ENCODE data around the gene CAMTA2.
A peak's percentile ranks its signal among the peaks of the same experiment; 100 is the strongest.
"Not testable (repeated sequence)": the region's sequence is repeated elsewhere in the genome, so short reads cannot be mapped to it uniquely, and the experiment has no call there.

The CAMTA2 gene

DNA sequence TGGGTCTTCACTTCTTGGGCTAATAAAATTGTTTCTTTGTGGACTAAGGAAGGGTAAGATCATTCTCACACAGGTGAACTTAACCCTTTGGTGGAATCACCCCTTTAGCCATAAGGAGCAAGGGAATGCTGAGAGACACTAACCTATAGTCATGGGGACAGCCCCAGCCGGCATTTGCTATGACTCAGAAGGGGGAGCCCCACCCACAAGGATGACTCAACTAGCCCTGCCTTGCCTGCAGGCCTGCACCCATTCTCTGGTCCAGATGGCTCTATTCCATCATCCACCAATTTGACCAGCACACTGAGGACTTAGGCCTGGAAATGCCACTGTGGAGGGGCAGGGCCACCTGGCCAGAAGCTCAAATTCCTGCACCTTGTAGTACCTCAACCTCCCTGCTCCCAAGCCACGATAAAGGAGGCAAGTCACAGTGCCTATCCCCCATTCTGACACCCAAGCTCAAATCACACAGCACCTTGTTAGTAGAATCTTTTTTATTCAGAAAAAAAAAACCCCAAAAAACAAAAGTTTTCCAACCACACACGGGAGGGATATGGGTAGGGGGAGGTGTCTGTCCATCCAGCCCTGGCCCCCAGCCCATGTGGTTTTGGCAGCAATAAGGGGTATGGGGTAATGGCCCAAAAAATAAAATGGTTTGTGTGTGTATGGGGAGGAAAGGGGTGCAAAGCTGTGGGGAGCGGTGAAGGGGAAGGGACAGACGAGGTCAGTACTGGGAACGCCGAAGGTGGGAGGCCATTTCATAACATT lies 42.1 kb downstream of the CAMTA2 start:
- peak; percentile 86 for DNase-seq

DNA sequence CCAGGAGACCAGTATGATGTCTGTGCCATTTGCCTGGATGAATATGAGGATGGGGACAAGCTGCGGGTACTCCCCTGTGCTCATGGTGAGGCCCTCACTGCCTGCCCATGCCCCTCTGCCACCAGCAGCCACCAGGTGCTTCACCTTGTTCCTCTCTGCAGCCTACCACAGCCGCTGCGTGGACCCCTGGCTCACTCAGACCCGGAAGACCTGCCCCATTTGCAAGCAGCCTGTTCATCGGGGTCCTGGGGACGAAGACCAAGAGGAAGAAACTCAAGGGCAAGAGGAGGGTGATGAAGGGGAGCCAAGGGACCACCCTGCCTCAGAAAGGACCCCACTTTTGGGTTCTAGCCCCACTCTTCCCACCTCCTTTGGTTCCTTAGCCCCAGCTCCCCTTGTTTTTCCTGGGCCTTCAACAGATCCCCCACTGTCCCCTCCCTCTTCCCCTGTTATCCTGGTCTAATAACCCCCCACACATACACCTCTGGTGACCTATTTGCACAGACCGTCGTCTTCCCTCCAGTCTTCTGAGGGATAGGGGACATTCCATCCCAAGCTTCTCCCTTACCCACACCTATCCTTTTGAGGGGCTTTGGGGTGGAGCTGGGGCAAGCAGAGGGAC lies 42.8 kb downstream of the CAMTA2 start:
- no peak for DNase-seq

DNA sequence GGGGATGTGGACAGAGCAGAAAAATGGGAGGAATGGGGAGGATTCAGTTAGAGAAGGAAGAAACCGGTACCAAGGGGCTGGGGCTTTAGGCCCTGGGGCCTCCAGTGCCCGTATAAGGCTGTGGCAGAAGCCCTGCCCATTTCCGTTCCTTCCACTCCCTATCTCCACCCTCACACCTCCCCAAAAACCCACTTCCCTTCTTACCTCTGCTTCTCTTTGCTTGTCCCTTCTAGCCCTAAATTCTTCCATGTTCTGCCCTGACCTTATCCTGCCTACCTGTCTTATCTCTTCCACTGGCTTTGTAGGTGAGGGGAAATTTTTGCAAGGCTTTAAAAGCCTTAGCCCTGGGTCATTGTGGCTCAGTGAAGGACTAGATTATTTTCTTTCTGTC lies 43.3 kb downstream of the CAMTA2 start:
- DNase-seq, result peak; percentile 21

DNA sequence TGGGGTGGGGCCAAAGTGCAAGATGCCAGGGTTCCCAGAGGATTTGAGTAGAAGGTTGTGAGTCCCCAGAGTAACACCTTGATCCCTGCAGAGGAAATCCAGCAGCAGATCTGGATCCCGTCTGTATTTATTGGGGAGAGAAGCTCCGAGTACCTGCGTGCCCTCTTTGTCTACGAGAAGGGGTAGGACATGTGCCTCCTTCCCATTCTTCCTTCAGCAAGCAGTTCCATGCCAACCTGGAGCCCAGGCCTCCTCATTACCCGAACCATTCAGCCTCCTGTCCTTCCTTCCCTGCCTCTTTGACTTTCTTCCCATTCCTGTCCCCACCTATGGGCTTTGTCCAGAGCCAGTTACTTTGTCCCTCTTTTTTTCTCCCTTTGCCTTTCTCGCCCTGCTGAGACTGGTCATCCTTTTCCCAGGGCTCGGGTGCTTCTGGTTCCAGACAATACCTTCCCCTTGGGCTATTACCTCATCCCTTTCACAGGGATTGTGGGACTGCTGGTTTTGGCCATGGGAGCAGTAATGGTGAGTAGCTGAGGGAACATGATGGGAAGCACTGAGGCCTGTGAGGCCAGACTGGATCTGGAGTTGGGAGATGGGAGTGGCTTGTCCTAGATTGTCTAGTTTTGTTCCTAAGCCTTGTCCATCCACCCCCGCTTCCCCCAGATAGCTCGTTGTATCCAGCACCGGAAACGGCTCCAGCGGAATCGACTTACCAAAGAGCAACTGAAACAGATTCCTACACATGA lies 44.5 kb downstream of the CAMTA2 start:
- no peak for DNase-seq

DNA sequence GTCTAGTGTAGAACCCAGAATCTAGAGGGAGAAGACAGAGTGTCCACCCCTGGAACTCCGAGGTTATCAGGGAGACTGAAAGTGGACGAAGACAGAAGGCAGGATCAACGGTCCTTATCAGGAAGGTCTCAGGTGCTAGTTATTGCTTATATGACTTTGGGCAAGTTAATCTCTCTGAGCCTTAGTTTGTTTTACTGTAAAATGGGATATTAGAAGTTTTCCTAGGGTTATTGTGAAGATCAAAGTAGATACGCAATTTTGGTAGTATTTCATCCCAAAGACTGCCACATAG lies 46.2 kb downstream of the CAMTA2 start:
- DNase-seq, result no peak

DNA sequence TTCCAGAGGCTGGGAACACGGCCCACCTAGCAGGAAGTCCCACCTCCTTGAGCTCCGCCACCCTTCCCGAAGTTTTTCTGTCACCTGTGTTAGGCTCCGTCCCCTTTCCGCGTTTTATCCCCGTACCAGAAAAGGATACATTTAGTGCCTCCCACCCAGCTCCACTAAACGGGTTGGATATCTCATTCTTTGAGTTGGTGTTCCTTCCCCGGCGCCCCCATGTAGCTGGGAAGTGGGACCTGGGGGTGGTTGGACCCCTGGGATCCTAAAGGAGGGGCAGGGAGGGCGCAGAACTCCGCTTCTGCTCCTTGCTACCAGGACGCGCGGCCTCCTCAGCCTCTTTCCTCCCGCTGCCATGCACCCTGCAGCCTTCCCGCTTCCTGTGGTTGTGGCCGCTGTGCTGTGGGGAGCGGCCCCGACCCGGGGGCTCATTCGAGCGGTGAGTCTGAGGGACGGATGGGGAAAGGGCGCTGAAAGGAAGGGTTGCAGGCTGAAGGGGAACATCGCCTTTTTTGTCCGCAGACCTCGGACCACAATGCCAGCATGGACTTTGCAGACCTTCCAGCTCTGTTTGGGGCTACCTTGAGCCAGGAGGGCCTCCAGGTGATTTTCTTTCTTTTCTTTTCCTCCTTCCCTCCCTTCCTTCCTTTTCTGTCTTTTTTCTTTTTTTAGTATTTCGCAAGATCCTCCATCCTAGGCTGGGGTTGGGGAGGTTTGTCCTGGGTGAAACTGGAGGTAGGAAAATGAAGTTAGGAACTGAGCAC lies 46.7 kb downstream of the CAMTA2 start:
- DNase-seq, result peak; percentile 17

DNA sequence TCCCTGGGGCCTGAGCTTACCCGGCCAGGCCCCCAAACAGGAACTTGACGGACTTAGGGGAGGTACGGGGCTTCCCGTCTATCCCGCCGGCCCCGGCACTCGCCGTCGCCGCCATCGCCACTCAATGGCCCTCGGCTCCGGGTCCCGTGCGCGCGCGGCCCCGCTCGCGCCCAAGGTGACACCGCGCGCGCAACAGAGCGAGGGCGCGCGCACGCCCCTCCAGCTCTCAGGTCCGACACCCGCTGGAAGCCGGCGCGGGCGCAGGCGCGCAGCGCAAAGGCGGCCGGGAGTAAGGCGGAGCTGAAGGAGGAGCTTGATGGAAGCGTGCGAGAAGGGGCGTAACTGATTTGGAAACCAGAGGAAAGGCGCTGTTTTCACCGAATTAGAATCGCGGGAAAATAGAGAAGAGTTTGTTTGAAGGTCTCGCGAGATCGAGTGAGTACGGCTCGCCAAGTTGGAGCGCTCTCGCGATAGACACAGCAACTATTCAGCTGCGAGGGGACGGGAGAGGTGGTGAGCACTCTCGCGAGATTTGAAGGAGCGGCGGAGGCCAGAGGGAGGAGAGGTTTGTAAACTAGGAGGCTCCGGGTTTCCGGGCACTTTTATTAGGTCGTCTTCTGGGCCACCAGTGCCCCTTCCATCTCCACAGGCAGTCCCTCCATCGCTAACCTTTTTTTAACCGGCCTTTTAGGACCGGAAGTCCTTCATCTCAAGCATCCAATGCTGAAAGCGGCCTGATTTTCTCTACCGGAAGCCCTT lies 47.5 kb downstream of the CAMTA2 start, which contains the start of the genes RNF167 and SLC25A11:
TSS of gene RNF167 (plus strand) at position 473 of the 759 bp plus-strand sequence. CDS start 642 bp downstream, outside the sequence.
TSS of gene SLC25A11 (minus strand) at position 251 of the 759 bp plus-strand sequence. CDS start at position 115, 136 bp downstream.
- DNase-seq, result peak; percentile 99

DNA sequence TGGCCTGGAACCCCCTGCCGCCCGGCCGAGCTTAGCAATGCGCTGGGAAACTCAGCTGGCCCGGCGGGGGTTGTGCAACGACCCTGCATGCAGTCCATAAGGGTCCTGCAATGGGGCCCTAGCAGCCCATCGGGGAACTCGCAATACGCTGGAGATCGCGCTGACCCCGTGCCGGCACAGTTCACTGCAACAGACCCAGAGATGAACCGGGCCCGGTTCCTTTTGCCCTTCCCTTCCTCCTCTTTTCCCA lies 48.0 kb downstream of the CAMTA2 start:
- no peak for DNase-seq

DNA sequence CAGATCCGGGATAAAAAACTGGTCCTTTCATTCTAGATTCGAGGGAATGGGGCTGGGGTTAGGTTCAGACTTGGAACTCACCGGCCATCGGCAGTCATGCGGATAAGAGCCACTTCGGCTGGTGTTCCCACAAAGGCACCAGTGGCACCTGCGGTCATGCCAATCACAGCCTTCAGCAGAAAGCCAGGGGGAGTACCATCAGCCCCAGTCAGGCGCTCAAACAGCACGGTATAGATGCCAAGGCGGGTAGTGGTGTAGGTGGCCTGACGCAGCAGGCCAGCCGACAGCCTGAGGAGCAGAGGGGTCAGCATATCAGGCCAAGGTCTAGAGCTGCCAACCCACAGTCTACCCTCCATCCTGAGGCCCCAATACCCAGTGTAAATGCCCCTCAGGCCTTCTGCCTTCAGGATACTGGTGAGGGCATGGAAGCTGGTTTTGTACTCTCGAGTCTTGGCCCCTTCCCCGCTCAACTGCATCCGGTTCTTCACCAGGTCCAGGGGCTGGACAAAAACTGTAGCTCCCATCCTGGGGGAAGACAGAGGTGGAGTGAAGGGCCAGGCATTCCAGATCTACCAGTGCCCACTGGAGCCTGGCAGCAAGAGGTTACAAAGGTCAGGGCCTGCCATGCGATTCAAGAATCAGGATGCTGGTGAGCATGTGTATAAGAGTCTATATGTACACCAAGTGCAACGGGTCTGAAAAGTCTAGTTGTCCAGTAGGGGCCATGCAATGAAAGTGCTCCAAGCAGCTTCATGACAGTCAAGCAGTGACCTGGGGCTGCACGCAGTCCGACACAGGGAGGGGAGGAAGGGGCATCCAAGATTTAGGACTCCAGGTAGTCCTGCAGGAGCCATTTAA lies 48.6 kb downstream of the CAMTA2 start:
- no peak for DNase-seq

DNA sequence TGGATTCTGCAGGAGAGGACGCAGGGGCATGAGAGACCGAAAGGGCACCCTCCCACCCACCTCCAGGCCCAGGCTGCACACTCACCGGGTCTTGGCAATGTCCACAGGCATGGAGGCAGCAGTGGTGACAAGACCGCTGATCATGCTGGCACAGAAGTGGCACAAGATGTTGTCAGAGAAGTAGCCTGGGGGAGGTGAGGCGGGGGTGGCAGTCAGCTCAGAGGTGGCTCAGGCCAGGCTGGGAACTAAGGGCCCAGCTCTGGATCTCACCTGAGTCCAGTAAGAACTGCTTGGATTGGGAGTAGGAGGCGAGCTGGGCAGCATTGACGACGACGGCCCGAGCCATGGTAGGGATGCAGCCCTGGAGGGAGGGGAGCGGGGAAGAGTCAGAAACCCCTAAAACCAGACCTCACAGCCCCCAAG lies 49.4 kb downstream of the CAMTA2 start:
- DNase-seq, result no peak

DNA sequence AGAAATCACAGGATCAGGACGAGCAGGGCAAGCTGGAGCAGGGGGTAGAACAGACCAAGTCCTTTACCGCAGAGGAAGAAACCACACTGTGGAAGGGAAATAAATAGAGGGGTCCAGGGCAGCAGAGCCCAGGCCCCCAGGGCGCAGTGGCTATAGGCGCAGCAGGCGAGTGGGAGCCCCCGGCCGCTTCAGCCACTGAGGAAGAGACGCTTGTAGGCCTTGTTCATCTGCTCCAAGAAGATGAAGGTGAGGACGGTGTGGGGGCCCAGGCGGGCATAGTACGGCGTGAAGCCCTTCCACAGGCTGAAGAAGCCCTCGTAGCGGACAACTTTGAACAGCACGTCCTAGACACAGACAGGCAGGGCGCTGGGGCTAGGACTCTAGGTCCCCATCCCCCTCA lies 49.9 kb downstream of the CAMTA2 start:
- no peak for DNase-seq

DNA sequence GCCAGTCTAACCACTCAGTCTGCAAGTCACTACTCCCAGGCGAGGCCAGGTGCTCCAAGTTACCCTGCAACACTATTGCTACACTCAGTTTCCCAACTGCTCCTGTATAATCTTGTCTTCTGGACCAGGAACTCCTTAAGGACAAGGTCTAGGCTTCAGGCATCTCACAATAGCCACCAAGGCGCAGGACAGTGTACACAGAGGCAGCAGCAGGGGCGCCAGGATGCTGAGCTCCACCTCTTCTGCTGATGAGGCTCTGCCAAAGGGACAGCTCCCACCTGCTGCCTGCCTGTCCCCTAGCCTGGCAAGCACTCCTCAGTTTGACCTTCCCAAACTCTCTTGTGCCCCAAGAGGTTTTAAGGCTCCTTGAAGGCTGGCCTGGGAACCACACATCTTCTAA lies 51.0 kb downstream of the CAMTA2 start:
- no peak for DNase-seq

DNA sequence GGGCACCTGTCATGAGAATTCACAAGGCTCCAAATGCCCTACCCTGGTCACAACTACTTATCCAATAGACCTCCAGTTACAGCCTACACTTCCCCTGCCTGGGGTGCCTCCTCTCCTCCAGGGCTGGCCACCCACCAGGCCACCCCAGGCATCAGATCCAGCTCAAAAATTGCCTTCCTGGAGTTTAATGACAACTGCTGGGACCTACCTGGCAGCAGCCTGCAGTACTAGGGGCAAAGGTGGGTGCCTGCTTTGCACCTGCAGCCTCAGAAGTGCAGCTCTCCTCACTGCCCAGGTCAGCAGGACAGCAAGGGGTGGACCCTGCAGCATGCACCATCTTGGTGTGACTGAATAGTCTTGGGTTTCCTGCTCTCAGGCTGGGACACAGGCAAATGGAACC lies 51.8 kb downstream of the CAMTA2 start:
- no peak for DNase-seq

DNA sequence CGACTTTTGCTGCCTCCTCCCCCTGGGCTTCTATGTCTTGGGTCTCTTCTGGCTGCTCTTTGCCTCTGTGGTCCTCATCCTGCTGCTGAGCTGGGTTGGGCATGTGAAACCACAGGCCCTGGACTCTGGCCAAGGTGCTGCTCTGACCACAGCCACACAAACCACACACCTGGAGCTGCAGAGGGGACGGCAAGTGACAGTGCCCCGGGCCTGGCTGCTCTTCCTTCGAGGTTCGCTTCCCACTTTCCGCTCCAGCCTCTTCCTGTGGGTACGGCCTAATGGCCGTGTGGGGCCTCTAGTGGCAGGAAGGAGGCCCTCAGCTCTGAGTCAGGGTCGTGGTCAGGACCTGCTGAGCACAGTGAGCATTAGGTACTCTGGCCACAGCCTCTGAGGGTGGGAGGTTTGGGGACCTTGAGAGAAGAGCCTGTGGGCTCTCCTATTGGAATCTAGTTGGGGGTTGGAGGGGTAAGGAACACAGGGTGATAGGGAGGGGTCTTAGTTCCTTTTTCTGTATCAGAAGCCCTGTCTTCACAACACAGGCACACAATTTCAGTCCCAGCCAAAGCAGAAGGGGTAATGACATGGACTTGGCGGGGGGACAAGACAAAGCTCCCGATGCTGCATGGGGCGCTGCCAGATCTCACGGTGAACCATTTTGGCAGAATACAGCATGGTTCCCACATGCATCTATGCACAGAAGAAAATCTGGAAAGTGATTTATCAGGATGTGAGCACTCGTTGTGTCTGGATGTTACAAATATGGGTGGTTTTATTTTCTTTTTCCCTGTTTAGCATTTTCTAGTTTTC lies 53.1 kb downstream of the CAMTA2 start:
- no peak for DNase-seq

DNA sequence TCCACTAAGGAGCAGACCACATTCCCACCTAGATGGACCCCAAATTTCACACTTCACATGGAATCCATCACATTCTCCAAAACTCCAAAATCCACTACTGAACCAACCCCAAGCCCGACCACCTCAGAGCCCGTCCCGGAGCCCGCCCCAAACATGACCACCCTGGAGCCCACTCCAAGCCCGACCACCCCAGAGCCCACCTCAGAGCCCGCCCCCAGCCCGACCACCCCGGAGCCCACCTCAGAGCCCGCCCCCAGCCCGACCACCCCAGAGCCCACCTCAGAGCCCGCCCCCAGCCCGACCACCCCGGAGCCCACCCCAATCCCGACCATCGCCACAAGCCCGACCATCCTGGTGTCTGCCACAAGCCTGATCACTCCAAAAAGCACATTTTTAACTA lies 53.8 kb downstream of the CAMTA2 start:
- DNase-seq, result no peak

DNA sequence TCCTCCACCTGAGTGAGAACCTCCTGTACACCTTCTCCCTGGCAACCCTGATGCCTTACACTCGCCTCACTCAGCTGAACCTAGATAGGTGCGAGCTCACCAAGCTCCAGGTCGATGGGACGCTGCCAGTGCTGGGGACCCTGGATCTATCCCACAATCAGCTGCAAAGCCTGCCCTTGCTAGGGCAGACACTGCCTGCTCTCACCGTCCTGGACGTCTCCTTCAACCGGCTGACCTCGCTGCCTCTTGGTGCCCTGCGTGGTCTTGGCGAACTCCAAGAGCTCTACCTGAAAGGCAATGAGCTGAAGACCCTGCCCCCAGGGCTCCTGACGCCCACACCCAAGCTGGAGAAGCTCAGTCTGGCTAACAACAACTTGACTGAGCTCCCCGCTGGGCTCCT lies 54.7 kb downstream of the CAMTA2 start:
- no peak for DNase-seq

DNA sequence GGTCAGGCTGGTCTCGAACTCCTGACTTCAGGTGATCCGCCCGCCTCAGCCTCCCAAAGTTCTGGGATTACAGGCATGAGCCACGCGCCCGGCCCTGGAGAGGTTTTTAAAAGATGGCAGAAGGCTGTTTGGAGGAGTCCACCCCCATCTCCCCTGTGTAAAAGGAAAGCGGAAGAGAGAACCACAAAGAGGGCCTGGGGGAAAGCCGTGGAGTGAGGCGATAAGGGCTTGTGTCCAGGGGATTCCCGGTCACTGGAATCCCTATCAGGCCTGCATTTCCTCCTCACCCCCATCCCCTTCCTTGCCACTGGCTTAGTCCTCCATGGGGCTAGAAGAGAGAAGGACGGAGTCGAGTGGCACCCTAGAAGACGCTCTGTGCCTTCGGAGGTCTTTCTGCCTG lies 55.5 kb downstream of the CAMTA2 start, which contains the start of gene GP1BA:
TSS of gene GP1BA (plus strand) at position 315 of the 400 bp plus-strand sequence. CDS start 328 bp downstream, outside the sequence.
- no peak for DNase-seq

DNA sequence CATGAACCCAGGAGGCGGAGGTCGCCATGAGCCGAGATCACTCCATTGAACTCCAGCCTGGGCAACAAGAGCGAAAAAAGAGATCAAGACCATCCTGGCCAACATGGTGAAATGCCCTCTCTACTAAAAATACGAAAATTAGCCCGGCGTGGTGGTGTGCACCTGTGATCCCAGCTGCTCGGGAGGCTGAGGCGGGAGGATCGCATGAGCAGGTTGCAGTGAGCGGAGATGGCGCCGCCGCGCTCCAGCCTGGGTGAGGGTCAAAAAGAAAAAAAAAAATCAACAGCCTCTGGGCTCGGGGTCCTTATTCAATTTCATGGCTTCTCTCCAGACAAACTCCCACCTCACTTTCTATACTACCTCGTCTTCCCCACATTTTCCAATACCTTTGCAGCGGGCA lies 58.6 kb downstream of the CAMTA2 start:
- no peak for DNase-seq

DNA sequence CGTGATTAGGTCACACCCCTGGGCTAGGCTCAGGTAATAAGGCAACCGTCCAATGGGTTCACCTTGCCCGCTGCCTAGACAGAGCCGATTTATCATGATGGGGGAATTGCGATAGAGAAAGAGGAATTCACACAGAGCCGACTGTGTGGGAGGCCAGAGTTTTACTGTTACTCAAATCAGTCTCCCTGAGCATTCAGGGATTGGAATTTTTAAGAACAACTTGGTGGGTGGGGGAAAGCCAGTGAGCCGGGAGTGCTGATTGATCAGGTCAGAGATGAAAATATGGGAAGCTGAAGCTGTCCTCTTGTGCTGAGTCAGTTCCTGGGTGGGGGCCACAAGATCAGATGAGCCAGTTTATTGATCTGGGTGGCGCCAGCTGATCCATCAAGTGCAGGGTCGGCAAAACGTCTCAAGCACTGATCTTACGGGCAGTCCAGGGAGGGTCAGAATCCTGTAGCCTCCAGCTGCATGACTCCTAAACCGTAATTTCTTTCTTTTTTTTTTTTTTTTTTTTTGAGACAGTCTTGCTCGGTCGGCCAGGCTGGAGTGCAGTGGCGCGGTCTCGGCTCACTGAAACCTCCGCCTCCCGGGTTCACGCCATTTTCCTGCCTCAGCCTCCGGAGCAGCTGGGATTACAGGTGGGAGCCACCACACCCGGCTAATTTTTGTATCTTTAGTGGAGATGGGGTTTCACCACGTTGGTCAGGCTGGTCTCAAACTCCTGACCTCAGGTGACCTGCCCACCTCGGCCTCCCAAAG lies 60.7 kb downstream of the CAMTA2 start:
- not testable (repeated sequence) for DNase-seq

DNA sequence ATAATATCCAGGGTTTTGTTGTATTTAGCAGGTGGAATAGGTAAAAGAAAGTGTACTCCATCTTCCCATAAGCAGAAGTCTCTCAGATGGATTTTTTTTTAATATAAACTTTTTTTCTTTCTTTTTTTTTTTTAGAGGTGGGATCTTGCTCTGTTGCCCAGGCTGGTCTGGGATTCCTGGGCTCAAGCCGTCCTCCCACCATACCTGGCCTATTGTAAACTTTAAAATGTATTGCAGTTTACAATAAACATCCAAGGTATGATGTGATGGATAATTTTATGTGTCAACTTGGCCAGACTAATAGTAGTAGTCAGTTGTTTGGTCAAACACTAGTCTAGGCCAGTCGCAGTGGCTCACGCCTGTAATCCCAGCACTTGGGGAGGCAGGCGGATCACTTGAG lies 66.2 kb downstream of the CAMTA2 start:
- DNase-seq, result no peak

All from stimulated activated naive CD4-positive, alpha-beta T cell treated with Interleukin-2 at 50 U/mL for 16 hours (primary cell).